HG02973 (cell line): ENCODE results near the gene UBB.
A peak's percentile ranks its signal among the peaks of the same experiment; 100 is the strongest.

Source experiments
- ATAC-seq: cut with Tn5 transposase; IDR thresholded peaks from one replicate; pipeline ENCODE4 v1.9.1; 2021; ENCODE audit warnings: moderate library complexity; ENCODE audit not compliant: unreplicated experiment

Gene UBB

GRCh38 chr17:16380640-16381495, at the start of gene UBB:
TSS of gene UBB (plus strand) at chr17:16381091. CDS start at chr17:16381908, 817 bp downstream.
- peak; percentile 84 for ATAC-seq

GRCh38 chr17:16338391-16338790, 42.5 kb upstream of the UBB start:
- ATAC-seq, result no peak

- no peak for ATAC-seq
Observed at GRCh38 chr17:16339402-16339801, 41.5 kb upstream of the UBB start.

GRCh38 chr17:16339959-16340358, 40.9 kb upstream of the UBB start:
- no peak for ATAC-seq

- no peak for ATAC-seq
Observed at GRCh38 chr17:16342979-16343378, 37.9 kb upstream of the UBB start.

- ATAC-seq, result no peak
Observed at GRCh38 chr17:16343569-16343968, 37.3 kb upstream of the UBB start.

- ATAC-seq, result no peak
Observed at GRCh38 chr17:16345565-16345964, 35.3 kb upstream of the UBB start.

GRCh38 chr17:16346721-16347271, 34.1 kb upstream of the UBB start:
- ATAC-seq, result no peak

GRCh38 chr17:16348586-16348985, 32.3 kb upstream of the UBB start:
- ATAC-seq, result no peak

- no peak for ATAC-seq
Observed at GRCh38 chr17:16349431-16349830, 31.5 kb upstream of the UBB start.

GRCh38 chr17:16351831-16352230, 29.1 kb upstream of the UBB start:
- no peak for ATAC-seq

GRCh38 chr17:16352303-16352666, 28.6 kb upstream of the UBB start:
- no peak for ATAC-seq

- ATAC-seq, result peak; percentile 36
Observed at GRCh38 chr17:16352667-16353316, 28.1 kb upstream of the UBB start.

- peak; percentile 55 for ATAC-seq
Observed at GRCh38 chr17:16353317-16354174, 27.3 kb upstream of the UBB start, which contains the start of gene CENPV. TSS of gene CENPV (minus strand) at chr17:16353469. CDS start at chr17:16353436, 33 bp downstream.

- ATAC-seq, result no peak
Observed at GRCh38 chr17:16354585-16354984, 26.3 kb upstream of the UBB start.

- ATAC-seq, result no peak
Observed at GRCh38 chr17:16358394-16358793, 22.5 kb upstream of the UBB start.

- no peak for ATAC-seq
Observed at GRCh38 chr17:16361874-16362273, 19.0 kb upstream of the UBB start.

- ATAC-seq, result peak; percentile 72
Observed at GRCh38 chr17:16363749-16364536, 16.9 kb upstream of the UBB start.

GRCh38 chr17:16364625-16365024, 16.3 kb upstream of the UBB start:
- no peak for ATAC-seq

GRCh38 chr17:16371742-16372141, 9.1 kb upstream of the UBB start:
- no peak for ATAC-seq
